HG03575 (cell line): Measurements from ENCODE around the gene NEO1.

Source experiments
- ATAC-seq: cut with Tn5 transposase; IDR thresholded peaks from one replicate; pipeline ENCODE4 v1.9.1; 2021; ENCODE audit not compliant: unreplicated experiment, insufficient number of reproducible peaks, low FRiP score; ENCODE audit errors: extremely low read depth

NEO1 gene

GRCh38 chr15:73331991-73332925 lies 280.0 kb downstream of the NEO1 start:
- no peak for ATAC-seq

- ATAC-seq, result no peak
These were observed 280.7 kb downstream of the NEO1 start for GRCh38 chr15:73333001-73333400.

DNA sequence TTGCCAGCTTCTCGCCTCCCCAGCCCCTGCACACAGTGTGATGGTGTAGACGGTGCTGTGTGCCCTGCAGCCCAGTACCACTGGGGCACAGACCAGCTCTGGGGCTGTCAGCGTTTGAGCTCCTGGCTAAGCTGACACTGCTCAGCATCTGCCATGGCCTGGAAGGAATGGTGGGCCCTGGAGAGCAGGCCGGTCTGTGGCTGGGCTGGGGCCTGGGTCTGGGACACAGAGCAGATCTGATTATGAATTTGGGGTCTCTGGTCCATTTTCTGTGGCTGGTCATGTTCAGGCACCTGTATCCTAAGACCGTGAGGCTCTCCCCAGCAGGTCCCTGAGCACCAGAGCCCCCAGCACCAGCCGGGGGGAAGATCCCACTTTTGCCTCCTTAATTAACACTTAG lies 281.8 kb downstream of the NEO1 start:
- ATAC-seq, result no peak

DNA sequence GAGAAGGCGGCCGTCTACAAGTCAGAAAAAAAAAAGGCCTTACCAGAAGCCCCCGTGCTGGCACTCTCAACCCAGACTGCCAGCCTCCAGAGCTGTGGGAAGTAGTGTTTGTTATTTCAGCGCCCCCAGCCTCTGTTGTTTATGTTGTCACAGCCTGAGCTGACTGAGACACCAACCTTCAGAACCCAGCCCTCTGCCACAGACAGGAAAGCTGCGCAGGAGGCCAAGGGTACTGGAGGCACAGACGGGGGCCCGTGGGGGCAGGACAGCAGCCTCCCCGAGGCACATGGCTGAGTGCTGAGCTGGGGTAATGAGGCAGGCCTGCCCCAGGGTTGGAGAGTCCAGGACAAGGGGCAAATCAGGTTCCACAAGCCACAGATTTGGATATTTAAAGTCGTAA lies 282.8 kb downstream of the NEO1 start:
- ATAC-seq, result no peak

- ATAC-seq, result no peak
These were observed 283.2 kb downstream of the NEO1 start for GRCh38 chr15:73335471-73335870.

- no peak for ATAC-seq
These were observed 284.5 kb downstream of the NEO1 start for GRCh38 chr15:73336756-73337155.

DNA sequence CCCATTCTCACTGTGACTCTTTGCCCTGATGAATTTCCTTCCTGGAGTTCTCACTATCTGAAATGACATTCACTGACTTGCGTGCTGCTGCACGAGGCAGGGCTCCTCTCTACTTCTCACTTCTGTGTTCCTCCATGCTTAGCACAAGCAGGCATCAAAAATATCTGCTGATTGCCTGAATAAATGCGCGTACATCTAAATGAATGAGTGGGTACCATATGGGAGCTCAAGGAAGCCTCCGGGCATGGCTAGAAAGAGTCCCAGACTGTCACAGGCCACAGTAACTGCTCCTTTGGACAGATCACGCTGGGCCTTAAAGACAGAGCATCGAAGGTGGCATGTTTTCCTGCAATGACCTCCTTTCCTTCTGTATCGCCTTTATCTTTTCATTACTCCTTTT lies 284.9 kb downstream of the NEO1 start:
- ATAC-seq, result no peak

DNA sequence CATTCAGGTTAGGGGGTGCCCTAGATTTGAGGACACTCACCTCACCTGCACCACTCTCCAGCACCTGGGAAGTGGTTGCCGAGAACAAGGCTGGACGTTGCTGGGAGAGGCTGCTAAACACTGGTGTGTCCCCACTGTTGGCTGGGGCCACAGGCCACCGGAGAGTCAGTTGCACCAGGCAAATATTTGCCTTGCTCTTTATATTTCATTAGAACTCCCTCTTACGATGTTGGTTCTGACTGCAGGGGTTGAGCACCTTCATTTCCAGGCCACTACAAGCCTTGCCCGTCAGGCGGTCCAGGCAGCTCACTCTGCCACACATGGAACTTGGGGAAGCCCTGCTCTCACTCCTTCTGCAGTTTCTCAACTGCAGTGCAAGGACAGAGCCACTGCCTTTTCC lies 285.8 kb downstream of the NEO1 start:
- no peak for ATAC-seq

- no peak for ATAC-seq
These were observed 286.5 kb downstream of the NEO1 start for GRCh38 chr15:73338606-73339374.

DNA sequence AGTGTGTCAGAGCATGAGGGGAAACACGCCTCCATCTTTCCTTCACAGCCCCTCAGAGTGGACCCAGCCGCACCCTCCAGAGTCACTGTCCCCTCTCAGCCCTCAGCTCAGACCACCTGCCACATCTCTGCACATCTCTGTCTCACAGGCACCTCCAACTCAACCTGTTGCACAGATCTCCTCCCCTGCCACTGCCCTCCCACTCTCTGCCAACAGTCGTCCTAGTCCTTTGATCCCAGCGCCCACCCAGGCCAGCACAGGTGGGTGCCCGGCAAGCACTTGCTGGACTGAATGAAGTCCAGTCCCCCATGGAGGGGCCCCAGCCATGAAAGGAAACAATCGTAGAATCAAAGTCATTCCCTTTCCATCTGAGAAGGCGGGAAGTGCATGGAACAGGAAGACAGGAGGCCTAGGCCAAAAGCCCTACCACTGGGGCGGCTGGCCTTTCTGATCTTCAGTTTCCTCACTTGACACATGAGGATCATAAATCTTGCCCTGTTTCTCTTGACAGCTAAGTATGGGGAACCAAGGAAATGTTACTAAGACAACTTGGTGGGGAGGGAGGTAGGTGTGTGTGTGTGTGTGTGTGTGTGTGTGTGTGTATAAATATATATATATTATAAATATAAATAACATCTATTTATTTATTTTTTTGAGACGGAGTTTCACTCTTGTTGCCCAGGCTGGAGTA lies 288.4 kb downstream of the NEO1 start:
- no peak for ATAC-seq

DNA sequence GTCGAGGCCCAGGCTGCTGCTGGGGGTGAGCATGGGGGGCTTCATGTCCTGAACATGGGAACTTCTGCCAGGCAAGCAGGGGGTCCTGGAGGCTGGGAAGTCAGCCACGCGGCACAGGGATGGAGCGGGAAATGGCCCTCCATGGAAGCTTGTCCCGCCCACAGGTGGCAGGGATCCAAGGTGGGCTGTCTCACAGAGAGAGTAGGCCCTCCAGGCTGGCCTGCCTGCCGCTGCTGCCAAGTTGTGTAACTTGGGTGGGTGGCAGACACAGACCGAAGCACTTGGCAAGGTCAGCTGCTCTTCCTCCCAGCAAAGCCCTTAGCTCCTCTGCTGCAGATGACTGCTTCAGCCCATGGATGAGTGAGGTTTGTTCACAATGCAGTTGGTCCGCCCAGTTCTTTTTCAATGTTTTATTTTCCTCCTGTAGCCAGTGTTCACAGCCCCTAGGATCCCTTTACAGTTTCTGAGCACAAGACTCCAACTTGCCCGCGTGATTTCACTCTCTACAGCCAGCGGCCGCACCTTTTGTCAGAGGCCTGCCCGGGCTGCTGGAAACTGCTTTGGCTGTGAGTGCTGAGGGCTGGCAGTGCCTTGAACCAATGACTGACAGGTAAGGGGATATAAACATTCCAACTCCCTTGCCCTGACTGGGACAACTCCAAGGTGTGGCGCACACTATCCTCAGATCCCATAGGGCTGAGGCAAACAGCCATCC lies 289.8 kb downstream of the NEO1 start:
- ATAC-seq, result no peak

DNA sequence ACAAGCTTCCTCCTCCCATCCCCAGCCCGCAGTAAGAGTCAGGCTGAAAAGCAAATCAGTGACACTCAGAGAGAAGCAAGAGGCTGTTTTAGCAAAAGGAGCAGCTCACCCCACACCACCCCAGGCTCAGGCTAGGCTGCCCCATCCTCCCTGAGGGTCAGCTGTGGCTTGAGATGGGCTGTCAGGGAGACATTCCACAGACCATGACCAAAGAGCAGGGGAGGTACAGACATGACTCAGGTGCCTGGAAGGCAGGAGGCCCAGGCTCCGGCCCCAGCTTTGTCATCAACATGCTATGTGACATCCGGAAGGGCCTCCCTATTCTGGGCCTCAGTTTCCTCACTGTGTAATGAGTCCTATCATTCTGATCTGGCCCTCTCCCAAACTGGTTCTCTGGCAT lies 291.8 kb downstream of the NEO1 start:
- ATAC-seq, result no peak

- ATAC-seq, result no peak
These were observed 293.4 kb downstream of the NEO1 start for GRCh38 chr15:73345658-73346057.

DNA sequence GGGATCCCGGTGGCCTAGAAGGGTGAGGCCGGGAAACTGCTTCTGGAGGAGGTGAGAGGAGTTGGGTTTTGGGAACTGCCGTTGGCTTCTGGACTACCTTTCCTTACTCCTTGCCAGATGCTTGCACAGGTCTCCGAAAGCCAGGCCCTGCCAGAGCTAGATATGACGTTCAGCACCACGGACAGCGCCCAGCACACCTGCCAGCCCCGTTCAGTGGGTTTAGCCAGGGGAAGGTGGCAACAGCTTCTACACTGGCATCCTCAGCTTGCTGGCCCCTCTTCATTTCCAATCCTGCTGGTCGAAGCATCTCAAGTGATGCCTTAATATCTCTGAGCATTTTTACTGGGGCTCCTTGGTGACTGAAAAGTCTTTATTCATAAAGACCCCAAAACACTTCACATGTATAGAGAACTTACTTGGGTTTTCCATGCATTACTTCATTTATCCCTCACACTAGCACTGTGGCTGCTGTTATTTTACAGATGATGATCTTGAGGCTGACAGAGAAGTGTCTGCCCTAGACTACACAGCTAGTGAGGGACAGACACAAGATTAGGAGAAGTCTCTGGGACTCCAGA lies 294.6 kb downstream of the NEO1 start:
- no peak for ATAC-seq

DNA sequence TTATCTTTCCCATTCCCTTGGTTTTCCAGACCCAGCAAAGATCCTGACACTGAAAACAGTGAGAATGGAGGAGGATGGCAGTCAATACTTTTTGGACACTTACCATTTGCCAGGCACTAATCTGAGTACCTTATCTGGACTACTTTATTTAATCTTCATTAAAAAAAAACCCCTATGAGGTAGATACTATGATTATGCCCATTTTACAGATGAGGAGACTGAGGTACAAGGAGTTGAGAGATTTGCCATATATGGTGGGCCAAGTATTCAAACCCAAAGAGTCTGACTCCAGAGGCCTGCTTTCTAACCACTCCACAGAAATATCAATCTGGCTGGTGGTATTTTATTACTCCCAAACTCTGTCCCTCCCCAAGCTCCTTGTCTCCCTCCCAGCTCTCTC lies 296.9 kb downstream of the NEO1 start:
- no peak for ATAC-seq

- ATAC-seq, result no peak
These were observed 299.8 kb downstream of the NEO1 start for GRCh38 chr15:73352082-73352481.

- no peak for ATAC-seq
These were observed 301.5 kb downstream of the NEO1 start for GRCh38 chr15:73353734-73354133.

GRCh38 chr15:73354241-73354640 lies 302.0 kb downstream of the NEO1 start:
- no peak for ATAC-seq
